IMR-90 (cell line): ENCODE results near the gene FAIM2. TPM values are rescaled to one million over a fixed set of nuclear protein-coding genes. Genes with fewer than 3 reads are reported as not detected.

Experiments
- ATAC-seq: fragments of 200-7000 bp; cut with Tn5 transposase; 2 replicates; pipeline ENCODE4 v1.9.1; 2020; ENCODE audit warnings: low read depth, mild to moderate bottlenecking, moderate library complexity
- BruUV-seq: library from RNA; stranded (reverse); fragments of 400-500 nt; replicated peaks from 2 replicates; lab custom pipeline; 2021; lab: Mats Ljungman, UMichigan
- CTCF ChIA-PET: fragments of 300-600 bp; formaldehyde crosslinking; extraction: SDS; loops from one replicate; lab custom pipeline; 2021; ENCODE audit warnings: antibody characterized with exemption; lab: Yijun Ruan, JAX
- POLR2A ChIA-PET: fragments of 300-600 bp; sonication (Branson Sonifier 250); formaldehyde crosslinking; loops from one replicate; lab custom pipeline; 2022; ENCODE audit warnings: antibody characterized with exemption; ENCODE audit not compliant: unreplicated experiment; lab: Charles Lee
- DNase-seq: peaks from one replicate; pipeline ENCODE4 v3.0.0; 2013
- H2AFZ ChIP-seq: replicated peaks from 2 replicates; pipeline ENCODE3; 2013; ENCODE audit warnings: low read length, mild to moderate bottlenecking; ENCODE audit not compliant: poor library complexity
- H2AK5ac ChIP-seq: 2 replicates; pipeline ENCODE4 v1.6.1; 2013; ENCODE audit warnings: low read depth, low read length, inconsistent platforms
- H2AK9ac ChIP-seq: replicated peaks from 2 replicates; pipeline ENCODE3; 2013; ENCODE audit warnings: mild to moderate bottlenecking, low read depth, low read length, moderate library complexity; ENCODE audit not compliant: poor library complexity
- H2BK120ac ChIP-seq: 2 replicates; pipeline ENCODE4 v1.6.1; 2013; ENCODE audit warnings: low read depth, low read length, inconsistent platforms
- H2BK15ac ChIP-seq: 3 replicates; pipeline ENCODE4 v1.6.1; 2013; ENCODE audit warnings: low read depth, low read length, inconsistent platforms
- H2BK20ac ChIP-seq: 2 replicates; pipeline ENCODE4 v1.6.1; 2013; ENCODE audit warnings: low read depth, mild to moderate bottlenecking, inconsistent platforms, low read length, moderate library complexity
- H2BK5ac ChIP-seq: 2 replicates; pipeline ENCODE4 v1.6.1; 2013; ENCODE audit warnings: mild to moderate bottlenecking, low read depth, low read length, inconsistent platforms; ENCODE audit not compliant: poor library complexity, severe bottlenecking
- H3K14ac ChIP-seq: replicated peaks from 2 replicates; pipeline ENCODE4 v1.6.1; 2013; ENCODE audit warnings: low read depth, low read length, inconsistent platforms
- H3K18ac ChIP-seq: 2 replicates; pipeline ENCODE4 v1.6.1; 2013; ENCODE audit warnings: low read depth, low read length, control low read depth
- H3K23ac ChIP-seq: 2 replicates; pipeline ENCODE4 v1.6.1; 2013; ENCODE audit warnings: low read depth, low read length, inconsistent platforms
- H3K27ac ChIP-seq: 2 replicates; pipeline ENCODE4 v1.5.1; 2013; ENCODE audit warnings: mild to moderate bottlenecking, control low read depth, low read length; ENCODE audit not compliant: insufficient read depth
- H3K27me3 ChIP-seq: 2 replicates; pipeline ENCODE4 v1.6.1; 2013; ENCODE audit warnings: low read length; ENCODE audit not compliant: control insufficient read depth, insufficient read depth
- H3K36me3 ChIP-seq: 2 replicates; pipeline ENCODE4 v1.6.1; 2013; ENCODE audit warnings: low read length, mixed read lengths; ENCODE audit not compliant: control insufficient read depth, insufficient read depth
- H3K4ac ChIP-seq: 2 replicates; pipeline ENCODE4 v1.6.1; 2013; ENCODE audit warnings: low read depth, low read length, inconsistent platforms
- H3K4me1 ChIP-seq: 2 replicates; pipeline ENCODE4 v1.6.1; 2013; ENCODE audit warnings: low read length, mixed read lengths; ENCODE audit not compliant: control insufficient read depth, insufficient read depth
- H3K4me2 ChIP-seq: 2 replicates; pipeline ENCODE4 v1.6.1; 2013; ENCODE audit warnings: low read depth, mild to moderate bottlenecking, control low read depth, low read length, moderate library complexity
- H3K4me3 ChIP-seq: 2 replicates; pipeline ENCODE4 v1.5.1; 2013; ENCODE audit warnings: low read depth, mild to moderate bottlenecking, control low read depth, low read length, moderate library complexity; ENCODE audit not compliant: insufficient read depth
- H3K56ac ChIP-seq: 2 replicates; pipeline ENCODE4 v1.6.1; 2013; ENCODE audit warnings: low read length, inconsistent platforms; ENCODE audit not compliant: insufficient read depth; ENCODE audit errors: extremely low read depth
- H3K79me1 ChIP-seq, 2 experiments: 2 replicates each; pipeline ENCODE4 v1.6.1; 2013; ENCODE audit warnings: low read length in 2 of 2, inconsistent platforms in 1 of 2, low read depth in 1 of 2
- H3K9ac ChIP-seq: 2 replicates; pipeline ENCODE4 v1.6.1; 2013; ENCODE audit warnings: low read depth, low read length, control low read depth
- H3K9me1 ChIP-seq: 2 replicates; pipeline ENCODE4 v1.6.1; 2013; ENCODE audit warnings: low read length, inconsistent platforms; ENCODE audit not compliant: insufficient read depth
- H3K9me3 ChIP-seq: 2 replicates; pipeline ENCODE4 v1.6.1; 2013; ENCODE audit warnings: low read length; ENCODE audit not compliant: control insufficient read depth, insufficient read depth
- H4K20me1 ChIP-seq: 2 replicates; pipeline ENCODE4 v1.6.1; 2013; ENCODE audit warnings: low read length, inconsistent platforms; ENCODE audit not compliant: insufficient read depth
- H4K5ac ChIP-seq: 2 replicates; pipeline ENCODE4 v1.6.1; 2013; ENCODE audit warnings: mild to moderate bottlenecking, low read depth, low read length, control low read depth
- H4K8ac ChIP-seq, 2 experiments: 2 replicates each; pipeline ENCODE4 v1.6.1; 2013; ENCODE audit warnings: low read depth in 2 of 2, low read length in 2 of 2, control low read depth in 1 of 2, inconsistent platforms in 1 of 2
- H4K91ac ChIP-seq: 2 replicates; pipeline ENCODE4 v1.6.1; 2013; ENCODE audit warnings: low read depth, low read length, inconsistent platforms; ENCODE audit not compliant: insufficient read depth
- BHLHE40 ChIP-seq: fragments of 150-350 bp; IDR thresholded peaks from 2 replicates; pipeline ENCODE4 v1.6.1; 2016; ENCODE audit warnings: mild to moderate bottlenecking, low read depth, low read length
- CEBPB ChIP-seq: IDR thresholded peaks from 2 replicates; pipeline ENCODE4 v1.6.1; 2012; ENCODE audit warnings: low read depth, low read length, improper control_type of control experiment
- CHD1 ChIP-seq: IDR thresholded peaks from 2 replicates; pipeline ENCODE4 v1.6.1; 2012; ENCODE audit warnings: low read depth, low read length, improper control_type of control experiment
- CTCF ChIP-seq: conservative IDR thresholded peaks from 2 replicates; pipeline ENCODE4 v1.5.1; 2012; ENCODE audit warnings: mild to moderate bottlenecking, low read depth, low read length, improper control_type of control experiment
- ELK1 ChIP-seq: fragments of 150-350 bp; IDR thresholded peaks from 2 replicates; pipeline ENCODE4 v1.6.1; 2016; ENCODE audit warnings: low read depth, mild to moderate bottlenecking, low read length, moderate library complexity, borderline replicate concordance
- FOS ChIP-seq: fragments of 150-350 bp; IDR thresholded peaks from 2 replicates; pipeline ENCODE4 v1.6.1; 2016; ENCODE audit warnings: low read depth, low read length
- MAFK ChIP-seq: IDR thresholded peaks from 2 replicates; pipeline ENCODE4 v1.6.1; 2012; ENCODE audit warnings: low read depth, low read length, improper control_type of control experiment
- MAZ ChIP-seq: IDR thresholded peaks from 2 replicates; pipeline ENCODE4 v1.6.1; 2012; ENCODE audit warnings: low read depth, mild to moderate bottlenecking, low read length, improper control_type of control experiment, moderate library complexity, borderline replicate concordance
- MXI1 ChIP-seq: IDR thresholded peaks from 2 replicates; pipeline ENCODE4 v1.6.1; 2012; ENCODE audit warnings: low read depth, mild to moderate bottlenecking, low read length, moderate library complexity, borderline replicate concordance
- NFE2L2 ChIP-seq: fragments of 150-350 bp; IDR thresholded peaks from 2 replicates; pipeline ENCODE4 v1.6.1; 2016; ENCODE audit warnings: low read depth, mild to moderate bottlenecking, low read length
- POLR2A ChIP-seq: IDR thresholded peaks from 2 replicates; pipeline ENCODE4 v1.6.1; 2012; ENCODE audit warnings: mild to moderate bottlenecking, low read depth, low read length
- RAD21 ChIP-seq: IDR thresholded peaks from 2 replicates; pipeline ENCODE4 v1.6.1; 2012; ENCODE audit warnings: low read length, improper control_type of control experiment
- RCOR1 ChIP-seq: IDR thresholded peaks from 2 replicates; pipeline ENCODE4 v1.6.1; 2012; ENCODE audit warnings: mild to moderate bottlenecking, low read length, improper control_type of control experiment; ENCODE audit not compliant: insufficient replicate concordance
- RFX5 ChIP-seq: IDR thresholded peaks from 2 replicates; pipeline ENCODE4 v1.8.0; 2012; ENCODE audit warnings: low read depth, mild to moderate bottlenecking, low read length, moderate library complexity
- SMC3 ChIP-seq: fragments of 150-350 bp; IDR thresholded peaks from 2 replicates; pipeline ENCODE4 v1.6.1; 2016; ENCODE audit warnings: low read depth, mild to moderate bottlenecking, antibody characterized with exemption, low read length, moderate library complexity
- USF2 ChIP-seq: fragments of 150-350 bp; IDR thresholded peaks from 2 replicates; pipeline ENCODE4 v1.6.1; 2017; ENCODE audit warnings: mild to moderate bottlenecking, antibody characterized with exemption, low read length, low read depth
- WGBS, 2 experiments: methylation state at CpG; one replicate each; pipeline versions ENCODE4 v1.1.5 to v1.1.7; 2013; ENCODE audit warnings: missing lambda C conversion rate in 2 of 2; ENCODE audit not compliant: insufficient read length in 1 of 2; ENCODE audit errors: extremely low coverage in 2 of 2; 5-methylcytosine and 5-hydroxymethylcytosine counted together
- dilution Hi-C: fragments of 300-500 bp; cut with HindIII; formaldehyde crosslinking; loops from one replicate; pipeline ENCODE4 v1.14.3; 2018; ENCODE audit warnings: low sequenced_read_pairs; ENCODE audit not compliant: unreplicated experiment
- in situ Hi-C: fragments of 300-500 bp; cut with MboI; formaldehyde crosslinking; loops from 3 replicates; pipeline ENCODE4 v1.14.3; 2019; ENCODE audit warnings: low sequenced_read_pairs, inconsistent platforms, mixed read lengths
- intact Hi-C: fragments of 100-400 bp; cut with micrococcal nuclease; formaldehyde crosslinking; loops from 2 replicates; pipeline ENCODE4 v1.10.0; 2022
- polyA plus RNA-seq, 3 experiments: library from polyadenylated mRNA; depleted of rRNA; stranded (reverse); fragments of >200 nt; gene quantifications; 2 replicates each; pipeline ENCODE4 v1.2.3, GENCODE V29; 2012; ENCODE audit warnings: low replicate concordance in 1 of 3
- total RNA-seq: library from RNA; depleted of rRNA; stranded (reverse); fragments of >200 nt; gene quantifications from 2 replicates; pipeline ENCODE4 v1.2.3, GENCODE V29; 2012

FAIM2 gene
- total and polyA plus RNA-seq, 2 of the 4 experiments (the other 2 are of a cell fraction): 0.72 to 5.3 TPM

- Histone ChIP-seq H3K4me1 (peaks cover 13% of the 10 kb centered on the region; the same call in 1 of the 2 replicates), H2AK5ac (peak overlapping the region; percentile 56; the same call in 1 of the 2 replicates)
Observed at GRCh38 chr12:49904601-49905000, 901 bp upstream of the FAIM2 start.

More at GRCh38 chr12:49904601-49905000, 901 bp upstream of the FAIM2 start:
- no peak overlapping the region for H2BK5ac ChIP-seq
- H3K79me1 ChIP-seq: no peaks in the 10 kb centered on the region
- peak overlapping the region; percentile 62; the same call in 1 of the 2 replicates for H4K5ac ChIP-seq
- H3K4me3 ChIP-seq: no peak overlapping the region
- dilution Hi-C loops (no loop called here), in situ Hi-C loops (no loop called here), intact Hi-C loops (no loop called here)
- peaks cover 7% of the 10 kb centered on the region for H3K27me3 ChIP-seq
- no peaks in the 10 kb centered on the region for H4K20me1 ChIP-seq
- 0 out of 2 replicates have a peak overlapping the region, but pooled peaks have one; percentile 9 for H2BK20ac ChIP-seq
- ATAC-seq: no peak
- peak overlapping the region; percentile 72 for H4K91ac ChIP-seq
- BruUV-seq: no TSS peak
- H3K4me2 ChIP-seq: peak overlapping the region; percentile 52; the same call in 1 of the 2 replicates
- H2BK15ac ChIP-seq: peak overlapping the region; percentile 31; the same call in 1 of the 3 replicates
- TF ChIP-seq ELK1 (no peak), CEBPB (no peak), POLR2A (no peak), MAFK (no peak), RAD21 (no peak), RFX5 (no peak), CTCF (no peak), RCOR1 (no peak), NFE2L2 (no peak), BHLHE40 (no peak), SMC3 (no peak), MAZ (no peak), MXI1 (no peak), CHD1 (no peak), FOS (no peak), USF2 (no peak)
- peak overlapping the region; percentile 91 for H2AFZ ChIP-seq
- H3K9me3 ChIP-seq: no peaks in the 10 kb centered on the region
- peak overlapping the region; percentile 71; the same call in 1 of the 2 replicates for H3K9ac ChIP-seq
- H3K56ac ChIP-seq: peak overlapping the region; percentile 22; the same call in 1 of the 2 replicates
- H3K36me3 ChIP-seq: no peaks in the 10 kb centered on the region
- 79% methylated on average over 8 of the region's 11 CpGs; no CpG with 5 or more reads in 1 of the 2 experiments for WGBS, 2 experiments
- peak overlapping the region; percentile 74; the same call in 1 of the 2 replicates for H3K18ac ChIP-seq
- H3K23ac ChIP-seq: peak overlapping the region; percentile 6
- H2BK120ac ChIP-seq: peak overlapping the region; percentile 48; the same call in 1 of the 2 replicates
- ChIA-PET CTCF (no interaction called here), POLR2A (interaction anchor here (0.6 kb wide), 1 partner anchor 176 kb away, joined by 3 read pairs; no protein-coding TSS in a partner anchor)
- peak overlapping the region; percentile 82 for H3K14ac ChIP-seq
- H3K27ac ChIP-seq: peak overlapping the region; percentile 80; the same call in 1 of the 2 replicates
- H3K9me1 ChIP-seq: peaks cover 11% of the 10 kb centered on the region
- peak overlapping the region; percentile 66 for H3K4ac ChIP-seq
- DNase-seq: no peak
- H4K8ac ChIP-seq: peak overlapping the region; percentile 63 to 93; a peak in 3 of 4 replicates
- peak overlapping the region; percentile 80 for H2AK9ac ChIP-seq
